ENCODE data around the gene ADAMTS20.
A peak's percentile ranks its signal among the peaks of the same experiment; 100 is the strongest.

ADAMTS20 gene

GRCh38 chr12:43551971-43552559 lies at the start of gene ADAMTS20:
TSS of gene ADAMTS20 (minus strand) at chr12:43552203. CDS start at chr12:43551921, 282 bp downstream.
- no peaks in the 10 kb centered on the region for H3K36me3 ChIP-seq (ENCODE audit: control insufficient read depth, insufficient read depth, low read length)
- no peaks in the 10 kb centered on the region for H3K27me3 ChIP-seq (ENCODE audit: control insufficient read depth, insufficient read depth, low read length)
- no peaks in the 10 kb centered on the region for H3K4me1 ChIP-seq (ENCODE audit: control insufficient read depth, insufficient read depth, low read length)
- H3K9ac ChIP-seq (ENCODE audit: low read length) = no peak within 1 kb of the TSS
- peak within 1 kb of the TSS; percentile 8 for H3K4me3 ChIP-seq (ENCODE audit: low read length)
- H3K27ac ChIP-seq (ENCODE audit: low read depth, low read length) = no peak within 1 kb of the TSS

GRCh38 chr12:43599708-43600107 lies 47.7 kb upstream of the ADAMTS20 start:
- no peaks in the 10 kb centered on the region for H3K36me3 ChIP-seq (ENCODE audit: control insufficient read depth, insufficient read depth, low read length)
- H3K27me3 ChIP-seq (ENCODE audit: control insufficient read depth, insufficient read depth, low read length) = no peaks in the 10 kb centered on the region
- H3K4me3 ChIP-seq (ENCODE audit: low read length) = no peak overlapping the region
- H3K9ac ChIP-seq (ENCODE audit: low read length) = no peak overlapping the region
- no peak overlapping the region for H3K27ac ChIP-seq (ENCODE audit: low read depth, low read length)
- no peaks in the 10 kb centered on the region for H3K4me1 ChIP-seq (ENCODE audit: control insufficient read depth, insufficient read depth, low read length)

GRCh38 chr12:43599066-43599465 lies 47.1 kb upstream of the ADAMTS20 start:
- H3K4me1 ChIP-seq (ENCODE audit: control insufficient read depth, insufficient read depth, low read length) = no peaks in the 10 kb centered on the region
- H3K9ac ChIP-seq (ENCODE audit: low read length) = no peak overlapping the region
- no peaks in the 10 kb centered on the region for H3K36me3 ChIP-seq (ENCODE audit: control insufficient read depth, insufficient read depth, low read length)
- no peak overlapping the region for H3K27ac ChIP-seq (ENCODE audit: low read depth, low read length)
- no peak overlapping the region for H3K4me3 ChIP-seq (ENCODE audit: low read length)
- no peaks in the 10 kb centered on the region for H3K27me3 ChIP-seq (ENCODE audit: control insufficient read depth, insufficient read depth, low read length)

- no peaks in the 10 kb centered on the region for H3K36me3 ChIP-seq (ENCODE audit: control insufficient read depth, insufficient read depth, low read length)
- no peak overlapping the region for H3K9ac ChIP-seq (ENCODE audit: low read length)
- H3K27me3 ChIP-seq (ENCODE audit: control insufficient read depth, insufficient read depth, low read length) = no peaks in the 10 kb centered on the region
- H3K4me1 ChIP-seq (ENCODE audit: control insufficient read depth, insufficient read depth, low read length) = no peaks in the 10 kb centered on the region
- no peak overlapping the region for H3K4me3 ChIP-seq (ENCODE audit: low read length)
- no peak overlapping the region for H3K27ac ChIP-seq (ENCODE audit: low read depth, low read length)
Observed at GRCh38 chr12:43590307-43590706, 38.3 kb upstream of the ADAMTS20 start.

- H3K9ac ChIP-seq (ENCODE audit: low read length) = no peak overlapping the region
- no peaks in the 10 kb centered on the region for H3K36me3 ChIP-seq (ENCODE audit: control insufficient read depth, insufficient read depth, low read length)
- H3K4me3 ChIP-seq (ENCODE audit: low read length) = no peak overlapping the region
- H3K4me1 ChIP-seq (ENCODE audit: control insufficient read depth, insufficient read depth, low read length) = no peaks in the 10 kb centered on the region
- no peak overlapping the region for H3K27ac ChIP-seq (ENCODE audit: low read depth, low read length)
- H3K27me3 ChIP-seq (ENCODE audit: control insufficient read depth, insufficient read depth, low read length) = no peaks in the 10 kb centered on the region
Observed at GRCh38 chr12:43586646-43587245, 34.7 kb upstream of the ADAMTS20 start.

- no peak overlapping the region for H3K9ac ChIP-seq (ENCODE audit: low read length)
- no peak overlapping the region for H3K27ac ChIP-seq (ENCODE audit: low read depth, low read length)
- H3K36me3 ChIP-seq (ENCODE audit: control insufficient read depth, insufficient read depth, low read length) = no peaks in the 10 kb centered on the region
- no peaks in the 10 kb centered on the region for H3K27me3 ChIP-seq (ENCODE audit: control insufficient read depth, insufficient read depth, low read length)
- no peak overlapping the region for H3K4me3 ChIP-seq (ENCODE audit: low read length)
- H3K4me1 ChIP-seq (ENCODE audit: control insufficient read depth, insufficient read depth, low read length) = no peaks in the 10 kb centered on the region
Observed at GRCh38 chr12:43585676-43586075, 33.7 kb upstream of the ADAMTS20 start.

- H3K27ac ChIP-seq (ENCODE audit: low read depth, low read length) = no peak overlapping the region
- H3K4me1 ChIP-seq (ENCODE audit: control insufficient read depth, insufficient read depth, low read length) = no peaks in the 10 kb centered on the region
- H3K4me3 ChIP-seq (ENCODE audit: low read length) = no peak overlapping the region
- no peak overlapping the region for H3K9ac ChIP-seq (ENCODE audit: low read length)
- H3K27me3 ChIP-seq (ENCODE audit: control insufficient read depth, insufficient read depth, low read length) = no peaks in the 10 kb centered on the region
- no peaks in the 10 kb centered on the region for H3K36me3 ChIP-seq (ENCODE audit: control insufficient read depth, insufficient read depth, low read length)
Observed at GRCh38 chr12:43580601-43581000, 28.6 kb upstream of the ADAMTS20 start.

- Histone ChIP-seq H3K4me3 (ENCODE audit: low read length) (no peak overlapping the region), H3K27me3 (ENCODE audit: control insufficient read depth, insufficient read depth, low read length) (no peaks in the 10 kb centered on the region)
Observed at GRCh38 chr12:43579206-43579605, 27.2 kb upstream of the ADAMTS20 start.

GRCh38 chr12:43578782-43579181 lies 26.8 kb upstream of the ADAMTS20 start:
- Histone ChIP-seq H3K27me3 (ENCODE audit: control insufficient read depth, insufficient read depth, low read length) (no peaks in the 10 kb centered on the region), H3K36me3 (ENCODE audit: control insufficient read depth, insufficient read depth, low read length) (no peaks in the 10 kb centered on the region), H3K27ac (ENCODE audit: low read depth, low read length) (no peak overlapping the region), H3K4me3 (ENCODE audit: low read length) (no peak overlapping the region), H3K4me1 (ENCODE audit: control insufficient read depth, insufficient read depth, low read length) (no peaks in the 10 kb centered on the region), H3K9ac (ENCODE audit: low read length) (no peak overlapping the region)

More at GRCh38 chr12:43579206-43579605, 27.2 kb upstream of the ADAMTS20 start:
- Histone ChIP-seq H3K36me3 (ENCODE audit: control insufficient read depth, insufficient read depth, low read length) (no peaks in the 10 kb centered on the region), H3K27ac (ENCODE audit: low read depth, low read length) (no peak overlapping the region), H3K9ac (ENCODE audit: low read length) (no peak overlapping the region), H3K4me1 (ENCODE audit: control insufficient read depth, insufficient read depth, low read length) (no peaks in the 10 kb centered on the region)

- Histone ChIP-seq H3K36me3 (ENCODE audit: control insufficient read depth, insufficient read depth, low read length) (no peaks in the 10 kb centered on the region), H3K27ac (ENCODE audit: low read depth, low read length) (no peak overlapping the region), H3K4me1 (ENCODE audit: control insufficient read depth, insufficient read depth, low read length) (no peaks in the 10 kb centered on the region), H3K9ac (ENCODE audit: low read length) (no peak overlapping the region), H3K4me3 (ENCODE audit: low read length) (no peak overlapping the region), H3K27me3 (ENCODE audit: control insufficient read depth, insufficient read depth, low read length) (no peaks in the 10 kb centered on the region)
Observed at GRCh38 chr12:43577381-43577780, 25.4 kb upstream of the ADAMTS20 start.

GRCh38 chr12:43576162-43576561 lies 24.2 kb upstream of the ADAMTS20 start:
- no peaks in the 10 kb centered on the region for H3K36me3 ChIP-seq (ENCODE audit: control insufficient read depth, insufficient read depth, low read length)
- no peak overlapping the region for H3K9ac ChIP-seq (ENCODE audit: low read length)
- H3K4me1 ChIP-seq (ENCODE audit: control insufficient read depth, insufficient read depth, low read length) = no peaks in the 10 kb centered on the region
- no peak overlapping the region for H3K27ac ChIP-seq (ENCODE audit: low read depth, low read length)
- no peak overlapping the region for H3K4me3 ChIP-seq (ENCODE audit: low read length)
- no peaks in the 10 kb centered on the region for H3K27me3 ChIP-seq (ENCODE audit: control insufficient read depth, insufficient read depth, low read length)

GRCh38 chr12:43571885-43572284 lies 19.9 kb upstream of the ADAMTS20 start:
- no peaks in the 10 kb centered on the region for H3K4me1 ChIP-seq (ENCODE audit: control insufficient read depth, insufficient read depth, low read length)
- no peaks in the 10 kb centered on the region for H3K36me3 ChIP-seq (ENCODE audit: control insufficient read depth, insufficient read depth, low read length)
- H3K27me3 ChIP-seq (ENCODE audit: control insufficient read depth, insufficient read depth, low read length) = no peaks in the 10 kb centered on the region
- H3K9ac ChIP-seq (ENCODE audit: low read length) = no peak overlapping the region
- no peak overlapping the region for H3K4me3 ChIP-seq (ENCODE audit: low read length)
- H3K27ac ChIP-seq (ENCODE audit: low read depth, low read length) = no peak overlapping the region

- Histone ChIP-seq H3K27ac (ENCODE audit: low read depth, low read length) (no peak overlapping the region), H3K36me3 (ENCODE audit: control insufficient read depth, insufficient read depth, low read length) (no peaks in the 10 kb centered on the region), H3K4me3 (ENCODE audit: low read length) (no peak overlapping the region), H3K27me3 (ENCODE audit: control insufficient read depth, insufficient read depth, low read length) (no peaks in the 10 kb centered on the region), H3K9ac (ENCODE audit: low read length) (no peak overlapping the region), H3K4me1 (ENCODE audit: control insufficient read depth, insufficient read depth, low read length) (no peaks in the 10 kb centered on the region)
Observed at GRCh38 chr12:43556057-43556456, 4.1 kb upstream of the ADAMTS20 start.
